SU-DHL-6 (cell line): ENCODE measurements around the gene RSRC2.

ENCODE experiments used
- EZH2phosphoT487 ChIP-seq: fragments of 200-600 bp; sonication (generic), shearing (Covaris generic); conservative IDR thresholded peaks from 2 replicates; pipeline ENCODE4 v1.6.1; 2018; ENCODE audit warnings: mild to moderate bottlenecking, antibody characterized with exemption, low read length, moderate library complexity, mixed read lengths
- TF ChIP-seq, protein P1 (sequence below): fragments of 200-600 bp; sonication (generic); IDR thresholded peaks from one replicate; pipeline ENCODE4 v1.5.1; 2017; ENCODE audit warnings: antibody characterized with exemption, mild to moderate bottlenecking, low read length, moderate library complexity; ENCODE audit not compliant: insufficient read depth, poor library complexity, severe bottlenecking

DNA sequence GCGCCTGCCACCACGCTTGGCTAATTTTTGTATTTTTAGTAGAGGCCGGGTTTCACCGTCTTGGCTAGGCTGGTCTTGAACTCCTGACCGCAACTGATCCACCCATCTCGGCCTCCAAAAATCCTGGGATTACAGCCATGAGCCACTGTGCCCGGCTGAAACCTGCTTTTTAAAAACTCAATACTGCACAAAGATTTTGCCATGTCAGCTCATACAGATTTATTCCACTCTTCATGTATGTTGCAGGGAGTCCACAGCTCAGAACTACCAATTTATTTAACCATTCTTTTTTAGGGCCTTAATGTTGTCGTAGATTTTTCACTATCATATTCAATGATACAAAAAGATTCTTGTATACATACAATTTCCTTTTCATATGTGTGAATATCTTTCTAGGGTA lies 46.0 kb downstream of the RSRC2 start:
- TF ChIP-seq, protein P1, sequence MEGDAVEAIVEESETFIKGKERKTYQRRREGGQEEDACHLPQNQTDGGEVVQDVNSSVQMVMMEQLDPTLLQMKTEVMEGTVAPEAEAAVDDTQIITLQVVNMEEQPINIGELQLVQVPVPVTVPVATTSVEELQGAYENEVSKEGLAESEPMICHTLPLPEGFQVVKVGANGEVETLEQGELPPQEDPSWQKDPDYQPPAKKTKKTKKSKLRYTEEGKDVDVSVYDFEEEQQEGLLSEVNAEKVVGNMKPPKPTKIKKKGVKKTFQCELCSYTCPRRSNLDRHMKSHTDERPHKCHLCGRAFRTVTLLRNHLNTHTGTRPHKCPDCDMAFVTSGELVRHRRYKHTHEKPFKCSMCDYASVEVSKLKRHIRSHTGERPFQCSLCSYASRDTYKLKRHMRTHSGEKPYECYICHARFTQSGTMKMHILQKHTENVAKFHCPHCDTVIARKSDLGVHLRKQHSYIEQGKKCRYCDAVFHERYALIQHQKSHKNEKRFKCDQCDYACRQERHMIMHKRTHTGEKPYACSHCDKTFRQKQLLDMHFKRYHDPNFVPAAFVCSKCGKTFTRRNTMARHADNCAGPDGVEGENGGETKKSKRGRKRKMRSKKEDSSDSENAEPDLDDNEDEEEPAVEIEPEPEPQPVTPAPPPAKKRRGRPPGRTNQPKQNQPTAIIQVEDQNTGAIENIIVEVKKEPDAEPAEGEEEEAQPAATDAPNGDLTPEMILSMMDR = no peak
- no peak for TF ChIP-seq EZH2phosphoT487
